GM19023 (cell line): Measurements from ENCODE around the gene RABL3.
A peak's percentile ranks its signal among the peaks of the same experiment; 100 is the strongest.
"Not testable (repeated sequence)": the region's sequence is repeated elsewhere in the genome, so short reads cannot be mapped to it uniquely, and the experiment has no call there.

Experiments
- ATAC-seq: cut with Tn5 transposase; IDR thresholded peaks from one replicate; pipeline ENCODE4 v1.9.1; 2021; ENCODE audit warnings: mild to moderate bottlenecking, moderate library complexity; ENCODE audit not compliant: unreplicated experiment

The RABL3 gene

GRCh38 chr3:120742198-120742848 lies at the start of gene RABL3, which contains the start of gene GTF2E1:
Gene RABL3 (minus strand): TSS chr3:120742516. CDS start chr3:120742507, 9 bp downstream.
Gene GTF2E1 (plus strand): TSS chr3:120742744. CDS start chr3:120750553, 7,809 bp downstream.
- peak; percentile 99 for ATAC-seq

- no peak for ATAC-seq
These were observed 49.6 kb upstream of the RABL3 start for GRCh38 chr3:120791913-120792312.

GRCh38 chr3:120791010-120791409 lies 48.7 kb upstream of the RABL3 start:
- no peak for ATAC-seq

- ATAC-seq = peak; percentile 65
These were observed 43.5 kb upstream of the RABL3 start for GRCh38 chr3:120785832-120786231.

- ATAC-seq = peak; percentile 97
These were observed 38.7 kb upstream of the RABL3 start for GRCh38 chr3:120780977-120781376.

GRCh38 chr3:120778776-120779175 lies 36.5 kb upstream of the RABL3 start:
- ATAC-seq = no peak

- no peak for ATAC-seq
These were observed 33.1 kb upstream of the RABL3 start for GRCh38 chr3:120775411-120775810.

- ATAC-seq = peak; percentile 83
These were observed 31.6 kb upstream of the RABL3 start for GRCh38 chr3:120773932-120774331.

GRCh38 chr3:120772081-120772480 lies 29.8 kb upstream of the RABL3 start:
- no peak for ATAC-seq

GRCh38 chr3:120770891-120771290 lies 28.6 kb upstream of the RABL3 start:
- ATAC-seq = no peak

GRCh38 chr3:120769436-120769835 lies 27.1 kb upstream of the RABL3 start:
- no peak for ATAC-seq

GRCh38 chr3:120767106-120767505 lies 24.8 kb upstream of the RABL3 start:
- no peak for ATAC-seq

- no peak for ATAC-seq
These were observed 24.3 kb upstream of the RABL3 start for GRCh38 chr3:120766576-120766975.

GRCh38 chr3:120765830-120766493 lies 23.6 kb upstream of the RABL3 start:
- peak; percentile 53 for ATAC-seq

GRCh38 chr3:120764206-120764605 lies 21.9 kb upstream of the RABL3 start:
- ATAC-seq = peak; percentile 6

- peak; percentile 81 for ATAC-seq
These were observed 21.3 kb upstream of the RABL3 start for GRCh38 chr3:120763601-120764000.

GRCh38 chr3:120762615-120763014 lies 20.3 kb upstream of the RABL3 start:
- no peak for ATAC-seq

GRCh38 chr3:120758551-120758950 lies 16.2 kb upstream of the RABL3 start:
- ATAC-seq = not testable (repeated sequence)

GRCh38 chr3:120756061-120756460 lies 13.7 kb upstream of the RABL3 start:
- no peak for ATAC-seq

GRCh38 chr3:120753810-120754209 lies 11.5 kb upstream of the RABL3 start:
- ATAC-seq = no peak

- no peak for ATAC-seq
These were observed 10.5 kb upstream of the RABL3 start for GRCh38 chr3:120752865-120753264.

GRCh38 chr3:120752230-120752629 lies 9.9 kb upstream of the RABL3 start:
- no peak for ATAC-seq
